ENCODE measurements around the gene TRAPPC3. TPM values are rescaled to one million over a fixed set of nuclear protein-coding genes. Genes with fewer than 3 reads are reported as not detected.

The TRAPPC3 gene
- total RNA-seq, 4 donors from 2014 or later, result 64.6 to 104 (median 91.0) TPM

DNA sequence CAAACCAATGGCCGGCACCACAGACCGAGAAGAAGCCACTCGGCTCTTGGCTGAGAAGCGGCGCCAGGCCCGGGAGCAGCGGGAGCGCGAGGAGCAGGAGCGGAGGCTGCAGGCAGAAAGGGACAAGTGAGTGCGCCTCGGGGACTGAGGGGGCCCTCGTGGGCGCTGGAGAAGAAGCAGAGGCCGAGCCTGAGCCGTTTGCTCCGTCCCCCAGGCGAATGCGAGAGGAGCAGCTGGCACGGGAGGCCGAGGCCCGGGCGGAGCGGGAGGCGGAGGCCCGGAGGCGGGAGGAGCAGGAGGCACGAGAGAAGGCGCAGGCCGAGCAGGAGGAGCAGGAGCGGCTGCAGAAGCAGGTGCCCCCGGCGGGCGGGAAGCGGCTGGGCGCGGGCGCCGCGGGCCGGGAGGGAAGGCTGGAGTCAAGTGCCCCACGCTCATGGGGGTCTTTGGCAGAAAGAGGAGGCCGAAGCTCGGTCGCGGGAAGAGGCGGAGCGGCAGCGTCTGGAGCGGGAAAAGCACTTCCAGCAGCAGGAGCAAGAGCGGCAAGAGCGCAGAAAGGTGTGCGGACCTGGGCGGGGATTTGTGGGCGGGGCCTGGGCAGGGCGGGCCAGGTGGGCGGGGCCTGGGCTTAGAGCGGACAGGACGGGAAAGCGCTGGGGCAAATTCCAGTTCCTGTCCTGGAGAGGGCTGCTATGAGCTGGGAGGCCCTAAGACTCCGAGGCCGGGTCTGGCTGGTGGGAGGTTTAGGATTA, 29.4 kb upstream of the TRAPPC3 start:
- no peak for TF ChIP-seq CTCF (IDR thresholded peaks at IDR 0.05; ENCODE audit: low read depth)

GRCh38 chr1:36177589-36178431, 28.5 kb upstream of the TRAPPC3 start:
- no peak for TF ChIP-seq CTCF (IDR thresholded peaks at IDR 0.05; ENCODE audit: low read depth)

- TF ChIP-seq CTCF (IDR thresholded peaks at IDR 0.05; ENCODE audit: low read depth), result no peak
Measured at GRCh38 chr1:36176106-36176949, 27.0 kb upstream of the TRAPPC3 start.

DNA sequence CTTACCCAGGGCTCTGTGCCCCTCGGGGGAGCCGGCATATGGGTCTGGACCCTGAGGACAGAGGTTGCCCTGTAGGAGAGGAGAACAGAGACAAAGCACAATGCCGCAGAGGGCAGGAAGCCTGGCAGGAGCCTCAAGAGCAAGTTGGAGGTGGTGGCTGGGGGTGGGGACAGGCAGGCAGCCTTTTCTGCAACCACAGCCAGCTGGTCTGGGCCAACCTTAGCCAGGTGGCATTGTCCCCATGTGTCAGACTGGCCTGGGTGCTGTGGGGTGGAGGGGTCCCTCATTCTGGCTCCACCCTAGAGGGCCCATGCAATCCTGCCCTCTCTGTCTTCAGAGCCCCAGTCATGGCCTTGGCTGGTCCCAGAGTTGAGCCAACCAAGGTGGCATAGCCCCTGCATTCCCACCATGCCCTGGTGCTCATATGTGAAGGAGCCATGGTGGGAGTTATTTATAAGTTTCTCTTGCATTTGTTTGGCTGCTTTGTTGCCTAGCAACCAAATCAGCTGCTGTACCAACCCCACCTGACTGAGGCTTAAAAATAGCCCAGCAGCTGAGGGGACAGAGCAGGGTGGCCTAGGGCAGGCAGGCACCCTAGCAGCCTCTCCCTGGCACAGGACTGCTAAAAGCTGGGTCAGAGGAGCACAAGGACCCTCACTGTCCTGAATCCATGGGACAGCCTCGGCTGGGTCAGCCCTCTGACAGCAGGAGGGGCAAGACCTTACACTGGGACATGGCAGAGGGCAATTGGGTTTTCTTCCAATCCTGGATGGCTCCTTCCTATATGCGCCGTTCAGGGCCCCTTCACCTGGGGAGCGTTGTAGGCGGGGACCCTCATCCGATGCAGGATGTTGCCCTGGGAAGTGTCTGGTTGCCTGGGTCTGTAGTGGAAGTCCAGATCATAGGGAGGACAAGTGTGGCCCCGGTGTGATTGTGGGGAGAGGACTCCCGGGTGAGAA, 26.1 kb upstream of the TRAPPC3 start:
- no peak for TF ChIP-seq CTCF (IDR thresholded peaks at IDR 0.05; ENCODE audit: low read depth)

- no peak for TF ChIP-seq CTCF (IDR thresholded peaks at IDR 0.05; ENCODE audit: low read depth)
Measured at GRCh38 chr1:36174713-36175112, 25.4 kb upstream of the TRAPPC3 start.

- no peak for TF ChIP-seq CTCF (IDR thresholded peaks at IDR 0.05; ENCODE audit: low read depth)
Measured at GRCh38 chr1:36172983-36173382, 23.7 kb upstream of the TRAPPC3 start.

All from subcutaneous adipose tissue (tissue), 4 donors.